Omental fat pad (tissue), 4 donors: ENCODE measurements around the gene MEF2A. TPM values are rescaled to one million over a fixed set of nuclear protein-coding genes. Genes with fewer than 3 reads are reported as not detected.
"Not testable (repeated sequence)": the region's sequence is repeated elsewhere in the genome, so short reads cannot be mapped to it uniquely, and the experiment has no call there.

ENCODE experiments used
- ATAC-seq: fragments of 150-250 bp; one replicate; pipeline ENCODE4 v1.9.1; 2016; ENCODE audit warnings: mild to moderate bottlenecking, moderate library complexity; ENCODE audit not compliant: low FRiP score
- DNase-seq: peaks from one replicate; pipeline ENCODE4 v3.0.0-alpha.2; 2019; ENCODE audit warnings: low spot score
- CTCF ChIP-seq, 3 donors: fragments of 450-650 bp; IDR thresholded peaks; one replicate each; pipeline ENCODE4 v1.5.1; 2016 to 2017; ENCODE audit warnings: antibody characterized with exemption in 3 of 3, mild to moderate bottlenecking in 3 of 3, moderate library complexity in 2 of 3
- total RNA-seq, 4 donors: library from RNA; depleted of rRNA; stranded (reverse); fragments of >200 nt; gene quantifications; one replicate each; pipeline ENCODE4 v1.1.0, GENCODE V29; 2016

Gene MEF2A
- total RNA-seq, 4 donors from 2014 or later: 47.8 to 74.4 (median 54.0) TPM

GRCh38 chr15:99662903-99663302 is 97.1 kb downstream of the MEF2A start:
- ATAC-seq: no peak
- TF ChIP-seq CTCF (IDR thresholded peaks at IDR 0.05): no peak
- no peak for DNase-seq

GRCh38 chr15:99666073-99666472 is 100.3 kb downstream of the MEF2A start:
- DNase-seq, ATAC-seq: not testable (repeated sequence)

GRCh38 chr15:99668533-99669182 is 102.9 kb downstream of the MEF2A start:
- DNase-seq (no peak), ATAC-seq (no peak)
- TF ChIP-seq CTCF (IDR thresholded peaks at IDR 0.05): no peak

GRCh38 chr15:99669250-99669649 is 103.5 kb downstream of the MEF2A start:
- DNase-seq (no peak), ATAC-seq (no peak)
- no peak for TF ChIP-seq CTCF (IDR thresholded peaks at IDR 0.05)

- ATAC-seq (no peak), DNase-seq (no peak)
- no peak for TF ChIP-seq CTCF (IDR thresholded peaks at IDR 0.05)
Observed at GRCh38 chr15:99671926-99672635, 106.3 kb downstream of the MEF2A start.

- TF ChIP-seq CTCF (IDR thresholded peaks at IDR 0.05): no peak
Observed at GRCh38 chr15:99673111-99673510, 107.3 kb downstream of the MEF2A start.

GRCh38 chr15:99674279-99674678 is 108.5 kb downstream of the MEF2A start:
- no peak for ATAC-seq
- TF ChIP-seq CTCF (IDR thresholded peaks at IDR 0.05): no peak
- no peak for DNase-seq

More at GRCh38 chr15:99673111-99673510, 107.3 kb downstream of the MEF2A start:
- no peak for ATAC-seq
- no peak for DNase-seq
